Epithelial cell of proximal tubule (primary cell): ENCODE measurements around the gene IGF2BP1. TPM values are rescaled to one million over a fixed set of nuclear protein-coding genes. Genes with fewer than 3 reads are reported as not detected.

Experiments used
- DNase-seq: peaks from one replicate; pipeline ENCODE4 v3.0.0-alpha.2; 2011; ENCODE audit warnings: low read depth
- H3K4me3 ChIP-seq: 2 replicates; pipeline ENCODE4 v1.5.1; 2011; ENCODE audit warnings: low read depth, mild to moderate bottlenecking, low read length
- total RNA-seq: library from RNA; depleted of rRNA; stranded (reverse); fragments of >200 nt; gene quantifications from 2 replicates; pipeline ENCODE4 v1.2.3, GENCODE V29; 2015
- TF ChIP-seq, protein P1 (sequence below): conservative IDR thresholded peaks from 2 replicates; pipeline ENCODE4 v1.5.1; 2012; ENCODE audit warnings: low read depth, mild to moderate bottlenecking, low read length

The IGF2BP1 gene
- total RNA-seq, 1 donor from 2014 or later, result 9.0 TPM

DNA sequence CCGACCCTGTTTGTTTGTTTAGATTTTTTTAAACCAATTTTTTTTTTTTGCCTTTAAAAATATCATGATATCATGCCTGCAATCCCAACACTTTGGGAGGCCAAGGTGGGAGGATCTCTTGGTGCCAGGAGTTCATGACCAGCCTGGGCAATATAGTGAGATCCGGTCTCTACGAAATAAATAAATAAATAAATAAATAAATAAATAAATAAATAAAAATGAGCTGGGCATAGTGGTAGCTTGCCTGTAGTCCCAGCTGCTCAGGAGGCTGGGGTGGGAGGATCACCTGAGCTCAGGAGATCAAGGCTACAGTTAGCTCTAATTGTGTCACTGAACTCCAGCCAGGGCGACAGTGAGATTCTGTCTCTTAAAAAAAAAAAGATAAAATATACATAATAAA is 8.1 kb upstream of the IGF2BP1 start:
- DNase-seq, result no peak
- TF ChIP-seq, protein P1, sequence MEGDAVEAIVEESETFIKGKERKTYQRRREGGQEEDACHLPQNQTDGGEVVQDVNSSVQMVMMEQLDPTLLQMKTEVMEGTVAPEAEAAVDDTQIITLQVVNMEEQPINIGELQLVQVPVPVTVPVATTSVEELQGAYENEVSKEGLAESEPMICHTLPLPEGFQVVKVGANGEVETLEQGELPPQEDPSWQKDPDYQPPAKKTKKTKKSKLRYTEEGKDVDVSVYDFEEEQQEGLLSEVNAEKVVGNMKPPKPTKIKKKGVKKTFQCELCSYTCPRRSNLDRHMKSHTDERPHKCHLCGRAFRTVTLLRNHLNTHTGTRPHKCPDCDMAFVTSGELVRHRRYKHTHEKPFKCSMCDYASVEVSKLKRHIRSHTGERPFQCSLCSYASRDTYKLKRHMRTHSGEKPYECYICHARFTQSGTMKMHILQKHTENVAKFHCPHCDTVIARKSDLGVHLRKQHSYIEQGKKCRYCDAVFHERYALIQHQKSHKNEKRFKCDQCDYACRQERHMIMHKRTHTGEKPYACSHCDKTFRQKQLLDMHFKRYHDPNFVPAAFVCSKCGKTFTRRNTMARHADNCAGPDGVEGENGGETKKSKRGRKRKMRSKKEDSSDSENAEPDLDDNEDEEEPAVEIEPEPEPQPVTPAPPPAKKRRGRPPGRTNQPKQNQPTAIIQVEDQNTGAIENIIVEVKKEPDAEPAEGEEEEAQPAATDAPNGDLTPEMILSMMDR, result no peak
- H3K4me3 ChIP-seq, result no peak overlapping the region

DNA sequence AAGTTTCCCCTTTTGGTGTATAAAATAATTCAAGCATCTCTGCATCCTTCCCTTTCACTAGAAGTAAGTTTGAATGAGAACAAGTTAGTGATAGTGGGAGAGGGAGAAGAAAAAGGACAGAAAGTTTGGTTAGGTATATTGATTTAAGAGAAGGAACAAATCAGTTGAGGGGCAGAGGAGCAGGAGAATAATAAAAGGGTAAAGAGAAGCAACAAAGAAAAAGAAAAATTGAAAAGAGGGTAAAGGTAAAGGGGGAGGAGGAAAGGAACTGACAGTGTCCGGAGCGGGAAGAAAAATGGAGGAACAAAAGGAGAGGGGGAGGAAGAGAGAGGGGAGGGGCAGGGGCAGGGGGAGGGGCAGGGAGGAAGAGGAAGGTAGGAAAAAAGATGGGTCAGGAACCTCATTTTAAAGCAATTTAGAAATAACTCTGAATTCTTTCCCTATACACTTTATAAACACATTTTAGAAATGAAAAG is 6.3 kb upstream of the IGF2BP1 start:
- H3K4me3 ChIP-seq, result no peak overlapping the region
- TF ChIP-seq, protein P1, result no peak
- no peak for DNase-seq

DNA sequence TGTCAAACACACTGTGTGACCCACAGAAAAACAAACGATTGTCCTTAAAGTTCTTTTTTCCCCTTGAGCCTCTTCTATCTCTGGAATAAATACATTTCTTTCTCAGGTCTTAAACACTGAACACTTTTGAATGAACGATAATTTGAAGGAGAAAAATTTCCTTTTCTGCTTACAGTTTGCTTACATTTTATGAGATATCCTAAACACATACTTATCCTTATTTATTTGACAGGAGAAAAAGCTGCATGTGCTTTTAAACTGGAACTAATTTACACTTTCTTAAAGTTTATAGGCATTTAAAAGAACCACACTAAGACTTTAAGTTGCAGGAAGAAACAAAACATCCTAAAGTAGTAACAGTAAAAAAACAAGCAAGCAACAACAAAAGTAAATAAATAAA is 4.7 kb upstream of the IGF2BP1 start:
- no peak overlapping the region for H3K4me3 ChIP-seq
- TF ChIP-seq, protein P1, result no peak
- DNase-seq, result no peak

DNA sequence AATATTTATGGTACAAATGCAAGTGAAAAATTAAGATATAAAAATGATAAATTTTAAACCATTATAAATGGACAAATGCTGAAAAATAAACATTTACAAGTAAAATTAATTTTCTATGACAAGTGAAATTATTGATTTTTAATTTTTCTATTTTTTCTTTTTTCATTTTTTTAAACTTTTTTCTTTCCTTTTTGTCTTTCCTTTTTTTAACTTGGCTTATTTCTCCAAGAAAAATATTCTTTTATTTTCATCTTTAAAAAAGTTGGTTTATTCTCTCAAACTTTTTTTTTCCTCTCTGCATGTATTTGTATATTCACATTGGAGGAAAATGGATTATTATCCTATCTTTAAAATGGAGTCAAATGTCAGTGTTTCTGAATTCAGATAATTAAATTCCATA is 3.9 kb upstream of the IGF2BP1 start:
- DNase-seq, result no peak
- H3K4me3 ChIP-seq, result no peak overlapping the region
- TF ChIP-seq, protein P1, result no peak

DNA sequence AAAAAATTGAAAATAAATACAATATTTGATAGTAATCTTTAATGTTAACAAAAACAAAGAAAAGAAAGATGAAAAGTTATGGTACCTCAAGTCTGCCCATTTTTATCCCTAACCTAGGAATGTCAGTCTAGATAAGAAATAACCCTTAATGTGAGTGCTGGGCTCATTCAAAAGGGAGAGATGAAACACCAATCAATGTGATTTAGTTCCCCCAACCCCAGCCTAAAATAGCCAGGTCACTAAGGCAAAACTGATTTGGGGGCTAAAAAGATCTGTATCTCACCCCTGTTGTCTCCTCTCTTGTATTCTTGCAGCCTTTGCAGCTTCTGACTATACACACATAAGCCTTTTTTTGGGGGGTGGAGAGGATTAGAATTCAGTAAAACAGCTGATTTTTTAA is 3.2 kb upstream of the IGF2BP1 start:
- no peak overlapping the region for H3K4me3 ChIP-seq
- TF ChIP-seq, protein P1, result no peak
- no peak for DNase-seq

DNA sequence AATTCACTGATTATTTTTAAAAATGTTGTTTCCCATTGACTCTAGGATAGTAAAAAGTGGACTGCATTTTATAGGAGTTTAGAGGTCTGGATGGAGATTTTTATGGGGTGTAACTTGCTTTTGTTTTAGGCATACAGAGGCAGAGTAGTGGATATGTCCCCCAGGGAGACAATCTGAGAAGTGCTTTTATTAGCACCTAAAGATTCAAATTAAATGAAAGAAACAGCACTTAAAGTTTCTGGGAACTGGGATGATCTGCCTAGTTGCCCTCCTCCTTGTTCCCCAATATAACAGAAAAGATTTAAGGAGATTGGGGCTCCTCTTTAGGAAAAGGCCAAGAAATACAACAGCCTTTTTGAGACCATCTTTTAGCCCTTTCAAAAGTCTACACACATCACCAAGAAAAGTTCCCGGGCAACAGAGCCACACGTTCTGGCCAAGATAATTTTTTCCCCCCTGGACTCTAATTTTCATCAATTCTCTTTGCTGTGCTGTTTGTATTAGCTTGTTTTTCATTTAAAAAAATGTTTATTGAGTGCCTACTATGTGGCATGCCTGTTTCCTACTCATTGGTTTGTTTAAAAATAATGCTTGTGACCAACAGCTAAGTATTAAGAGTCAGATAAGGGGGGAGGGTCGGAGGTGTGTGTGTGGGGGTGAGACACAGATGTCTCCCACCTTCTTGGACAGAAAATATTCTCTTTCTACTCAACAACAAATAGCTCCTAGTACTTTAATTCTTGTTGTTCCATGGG is 2.5 kb upstream of the IGF2BP1 start:
- H3K4me3 ChIP-seq, result no peak overlapping the region
- DNase-seq, result no peak
- TF ChIP-seq, protein P1, result no peak
